GM19468 (cell line): ENCODE measurements around the gene ZNF224.
"Not testable (repeated sequence)": the region's sequence is repeated elsewhere in the genome, so short reads cannot be mapped to it uniquely, and the experiment has no call there.

ENCODE experiments used
- ATAC-seq: cut with Tn5 transposase; IDR thresholded peaks from one replicate; pipeline ENCODE4 v1.9.1; 2021; ENCODE audit warnings: mild to moderate bottlenecking, moderate library complexity, moderate number of reproducible peaks; ENCODE audit not compliant: unreplicated experiment; ENCODE audit errors: extremely low read depth

The ZNF224 gene

DNA sequence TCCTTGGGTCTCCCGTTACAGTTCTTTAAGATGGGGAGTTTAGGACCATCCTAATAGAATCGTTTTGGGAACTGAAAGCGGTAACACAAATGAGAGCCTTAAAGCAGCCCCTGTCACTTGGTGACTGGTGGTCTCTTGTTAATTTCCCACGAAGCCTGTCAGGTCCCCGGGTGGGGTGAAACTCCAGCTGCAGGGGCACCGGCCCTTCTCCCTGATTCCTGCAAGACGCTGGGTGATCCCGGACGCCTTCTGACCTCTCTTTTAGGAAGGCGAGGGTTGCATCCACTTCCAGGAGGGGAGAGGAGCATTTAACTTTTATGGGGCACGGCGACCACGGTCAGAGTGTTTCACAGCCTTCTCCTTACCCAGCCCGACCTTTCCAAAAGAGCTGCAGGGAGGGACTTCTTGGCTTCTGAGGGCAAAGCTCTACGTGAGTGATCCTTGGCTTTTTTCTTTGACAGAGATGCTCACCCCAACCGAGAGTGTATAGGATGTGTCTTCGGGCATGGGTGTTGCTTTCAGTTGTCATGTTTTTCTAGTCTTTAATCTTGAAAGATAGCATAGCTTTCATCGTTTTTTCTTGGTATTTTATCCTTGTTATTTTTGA lies 19.7 kb downstream of the ZNF224 start:
- ATAC-seq = no peak

DNA sequence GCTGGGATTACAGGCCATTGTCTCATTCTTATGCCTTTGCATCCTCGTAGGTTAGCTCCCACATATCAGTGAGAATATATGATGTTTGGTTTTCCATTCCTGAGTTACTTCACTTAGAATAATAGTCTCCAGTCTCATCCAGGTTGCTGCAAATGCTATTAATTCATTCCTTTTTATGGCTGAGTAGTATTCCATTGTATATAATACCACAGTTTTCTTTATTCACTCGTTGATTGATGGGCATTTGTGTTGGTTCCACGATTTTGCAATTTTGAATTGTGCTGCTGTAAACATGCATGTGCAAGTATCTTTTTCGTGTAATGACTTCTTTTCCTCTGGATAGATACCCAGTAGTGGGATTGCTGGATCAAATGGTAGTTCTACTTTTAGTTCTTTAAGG lies 27.0 kb downstream of the ZNF224 start:
- ATAC-seq = not testable (repeated sequence)

DNA sequence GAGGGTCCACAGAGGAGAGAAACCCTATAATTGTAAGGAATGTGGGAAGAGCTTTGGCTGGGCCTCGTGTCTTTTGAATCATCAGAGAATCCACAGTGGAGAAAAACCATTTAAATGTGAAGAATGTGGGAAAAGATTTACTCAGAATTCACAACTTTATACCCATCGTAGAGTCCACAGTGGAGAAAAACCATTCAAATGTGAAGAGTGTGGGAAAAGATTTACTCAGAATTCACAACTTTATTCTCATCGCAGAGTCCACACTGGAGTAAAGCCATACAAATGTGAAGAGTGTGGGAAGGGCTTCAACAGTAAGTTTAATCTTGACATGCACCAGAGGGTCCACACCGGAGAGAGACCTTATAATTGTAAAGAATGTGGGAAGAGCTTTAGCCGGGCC lies 37.8 kb downstream of the ZNF224 start:
- no peak for ATAC-seq

- ATAC-seq = no peak
Measured at GRCh38 chr19:44141191-44142058, 47.3 kb downstream of the ZNF224 start, which contains the start of gene ZNF234. Gene ZNF234, plus strand, starts transcription at chr19:44141554. Its CDS starts 3,079 bp downstream, at chr19:44144633.

GRCh38 chr19:44142059-44142433 lies 47.9 kb downstream of the ZNF224 start:
- no peak for ATAC-seq

GRCh38 chr19:44149776-44150175 lies 55.6 kb downstream of the ZNF224 start:
- no peak for ATAC-seq

DNA sequence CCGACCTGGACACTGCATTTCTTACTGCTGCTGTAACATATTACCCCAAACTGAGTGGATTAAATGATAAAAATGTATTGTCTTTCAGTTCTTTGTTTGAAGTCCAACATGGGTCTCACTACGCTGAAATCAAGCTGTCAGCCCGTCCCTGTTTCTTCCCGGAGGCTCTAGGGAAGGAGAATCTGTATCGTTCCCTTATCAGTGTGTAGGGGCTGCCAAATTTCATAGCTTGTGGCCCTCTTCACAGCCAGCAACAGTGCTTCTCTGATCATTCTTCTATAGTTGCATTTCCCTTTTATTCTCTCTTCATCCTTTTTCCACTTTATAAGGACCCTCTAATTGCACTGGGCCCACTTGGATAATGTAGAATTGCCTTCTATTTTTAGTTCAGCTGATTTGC lies 57.3 kb downstream of the ZNF224 start:
- no peak for ATAC-seq

GRCh38 chr19:44156475-44156874 lies 62.3 kb downstream of the ZNF224 start:
- no peak for ATAC-seq
